Measurements from ENCODE around the gene ZSWIM5.
A peak's percentile ranks its signal among the peaks of the same experiment; 100 is the strongest.

The ZSWIM5 gene

GRCh38 chr1:45211076-45211475 lies 4.7 kb upstream of the ZSWIM5 start:
- no peak overlapping the region for H4K5ac ChIP-seq (ENCODE audit: low read length)
- no peak overlapping the region for H3K18ac ChIP-seq (ENCODE audit: low read length)
- no peak for DNase-seq
- H4K8ac ChIP-seq (ENCODE audit: low read depth, low read length): no peak overlapping the region
- no peaks in the 10 kb centered on the region for H3K36me3 ChIP-seq (ENCODE audit: control insufficient read depth, insufficient read depth, low read length)
- H3K4ac ChIP-seq (ENCODE audit: low read depth, low read length): no peak overlapping the region
- no peak overlapping the region for H3K9ac ChIP-seq (ENCODE audit: low read length)
- no peaks in the 10 kb centered on the region for H3K79me2 ChIP-seq (ENCODE audit: control insufficient read depth, insufficient read depth, low read length)
- no peak overlapping the region for H2BK120ac ChIP-seq (ENCODE audit: low read depth, low read length)
- no CpG with 5 or more reads among the region's 3 CpGs for WGBS (ENCODE audit: extremely low coverage, insufficient coverage, low lambda C conversion rate)
- no peak overlapping the region for H3K27ac ChIP-seq (ENCODE audit: low read depth, low read length)
- H3K4me2 ChIP-seq (ENCODE audit: low read length): no peak overlapping the region
- H3K27me3 ChIP-seq (ENCODE audit: insufficient read depth, low read length, poor library complexity): no peaks in the 10 kb centered on the region
- H3K56ac ChIP-seq (ENCODE audit: low read length): no peak overlapping the region
- H3K4me3 ChIP-seq (ENCODE audit: low read length): no peak overlapping the region
- H2AK5ac ChIP-seq (ENCODE audit: low read length): no peak overlapping the region
- no peak overlapping the region for H3K23ac ChIP-seq (ENCODE audit: low read length)
- no peak overlapping the region for H2BK15ac ChIP-seq (replicated peaks; ENCODE audit: low read depth)
- H3K79me1 ChIP-seq (ENCODE audit: low read length): no peaks in the 10 kb centered on the region
- H2BK5ac ChIP-seq (ENCODE audit: low read length): no peak overlapping the region
- no peaks in the 10 kb centered on the region for H3K4me1 ChIP-seq (ENCODE audit: control insufficient read depth, low read depth, low read length)

DNA sequence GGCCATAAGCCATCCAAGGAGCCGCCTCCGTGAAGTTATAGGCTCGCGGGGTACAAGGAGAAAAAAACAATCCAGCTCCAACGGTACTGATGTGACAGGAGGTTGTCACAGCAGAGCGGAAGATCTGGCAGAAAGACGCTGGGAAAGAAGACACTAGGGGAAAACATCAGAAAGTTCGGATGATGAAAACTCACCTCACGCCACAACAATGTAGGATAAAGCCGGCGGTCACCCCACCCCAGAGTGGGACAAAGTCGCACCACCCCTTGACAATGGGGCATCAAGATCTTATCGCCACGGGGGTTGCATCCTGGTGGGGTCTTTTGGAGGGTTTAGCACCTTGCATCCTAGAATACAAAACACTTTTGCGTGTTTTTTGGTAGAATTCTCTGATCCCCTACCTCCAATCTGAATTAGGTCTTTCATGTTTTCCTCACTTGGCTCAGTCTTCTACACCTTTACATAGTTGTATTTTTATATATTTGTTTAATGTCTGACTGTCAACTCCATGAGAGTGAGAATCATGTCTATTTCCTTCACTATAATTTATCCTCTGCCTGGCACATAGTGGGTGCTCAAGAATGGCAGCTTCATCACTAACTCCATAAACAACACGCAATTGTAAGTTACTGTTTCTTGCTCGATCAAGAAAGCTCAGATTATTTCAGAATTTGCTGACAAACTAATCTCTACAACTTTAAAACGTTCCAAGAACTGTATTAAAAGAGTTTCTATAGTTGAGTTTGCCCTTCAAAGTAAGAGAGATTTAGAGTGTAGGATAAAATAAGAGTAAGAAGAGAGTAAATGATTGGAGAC lies 611 bp upstream of the ZSWIM5 start:
- Histone ChIP-seq H2AK5ac (ENCODE audit: low read length) (no peak overlapping the region), H3K4me3 (ENCODE audit: low read length) (peak overlapping the region; percentile 41), H3K27me3 (ENCODE audit: insufficient read depth, low read length, poor library complexity) (no peaks in the 10 kb centered on the region), H3K18ac (ENCODE audit: low read length) (no peak overlapping the region), H4K8ac (ENCODE audit: low read depth, low read length) (no peak overlapping the region), H3K23ac (ENCODE audit: low read length) (no peak overlapping the region), H3K79me1 (ENCODE audit: low read length) (no peaks in the 10 kb centered on the region), H3K79me2 (ENCODE audit: control insufficient read depth, insufficient read depth, low read length) (no peaks in the 10 kb centered on the region), H2BK120ac (ENCODE audit: low read depth, low read length) (no peak overlapping the region), H3K4me2 (ENCODE audit: low read length) (peak overlapping the region; percentile 70), H3K9ac (ENCODE audit: low read length) (peak overlapping the region; percentile 58), H2BK5ac (ENCODE audit: low read length) (no peak overlapping the region), H3K56ac (ENCODE audit: low read length) (peak overlapping the region; percentile 95), H3K4me1 (ENCODE audit: control insufficient read depth, low read depth, low read length) (no peaks in the 10 kb centered on the region), H3K4ac (ENCODE audit: low read depth, low read length) (no peak overlapping the region), H3K27ac (ENCODE audit: low read depth, low read length) (peak overlapping the region; percentile 23), H4K5ac (ENCODE audit: low read length) (no peak overlapping the region), H2BK15ac (replicated peaks; ENCODE audit: low read depth) (no peak overlapping the region), H3K36me3 (ENCODE audit: control insufficient read depth, insufficient read depth, low read length) (no peaks in the 10 kb centered on the region)
- DNase-seq: no peak
- WGBS (ENCODE audit: extremely low coverage, insufficient coverage, low lambda C conversion rate): no CpG with 5 or more reads among the region's 18 CpGs

DNA sequence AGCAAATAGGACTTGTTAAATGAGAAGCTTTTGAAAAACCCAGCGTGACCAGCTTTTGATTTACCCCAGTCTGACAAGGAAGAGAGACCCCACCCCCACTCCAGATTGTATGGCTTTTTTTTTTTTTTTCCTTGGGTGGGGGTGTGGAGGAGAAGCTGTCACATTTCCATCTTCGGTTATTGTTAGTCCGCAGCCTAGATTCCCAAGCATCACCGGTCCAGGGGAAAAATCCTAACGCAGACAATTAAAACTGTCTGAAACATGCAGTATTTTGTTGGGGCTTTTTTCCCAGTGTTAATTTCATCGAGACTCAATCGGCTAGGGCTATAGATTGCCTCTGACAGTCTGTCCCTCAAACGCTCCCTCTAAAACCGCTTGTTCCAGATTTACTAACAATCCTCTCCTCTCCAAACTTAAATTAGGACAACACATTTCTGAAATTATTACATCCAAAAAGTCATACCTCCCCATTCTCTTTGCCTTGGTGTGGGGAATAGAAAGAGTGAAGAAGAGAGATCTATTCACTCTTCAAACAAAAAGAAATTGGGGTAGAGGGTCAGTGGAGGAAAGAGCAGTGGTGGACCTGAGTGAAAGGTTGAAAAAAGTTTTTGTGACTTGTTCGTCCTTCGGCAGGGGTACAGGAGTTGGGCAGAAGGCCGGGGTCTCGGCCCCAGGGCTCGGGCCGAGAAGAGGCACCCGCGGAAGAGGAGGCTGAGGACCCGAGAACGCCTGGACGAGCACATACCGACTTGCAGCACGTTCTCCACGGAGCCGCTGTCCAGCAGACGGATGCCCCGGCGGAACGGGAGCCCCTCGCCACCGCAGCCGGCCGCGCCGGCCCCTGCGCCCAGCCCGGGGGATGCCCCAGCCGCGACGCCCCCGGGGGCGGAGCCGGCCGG lies 1.1 kb downstream of the ZSWIM5 start:
- Histone ChIP-seq H3K27ac (ENCODE audit: low read depth, low read length) (peak overlapping the region; percentile 39), H2BK5ac (ENCODE audit: low read length) (no peak overlapping the region), H3K4me2 (ENCODE audit: low read length) (peak overlapping the region; percentile 80), H3K36me3 (ENCODE audit: control insufficient read depth, insufficient read depth, low read length) (no peaks in the 10 kb centered on the region), H3K79me1 (ENCODE audit: low read length) (no peaks in the 10 kb centered on the region), H4K8ac (ENCODE audit: low read depth, low read length) (no peak overlapping the region), H3K4me1 (ENCODE audit: control insufficient read depth, low read depth, low read length) (no peaks in the 10 kb centered on the region), H3K27me3 (ENCODE audit: insufficient read depth, low read length, poor library complexity) (no peaks in the 10 kb centered on the region), H3K4ac (ENCODE audit: low read depth, low read length) (no peak overlapping the region), H2AK5ac (ENCODE audit: low read length) (no peak overlapping the region), H2BK120ac (ENCODE audit: low read depth, low read length) (no peak overlapping the region), H3K56ac (ENCODE audit: low read length) (peak overlapping the region; percentile 83), H3K9ac (ENCODE audit: low read length) (peak overlapping the region; percentile 73), H3K79me2 (ENCODE audit: control insufficient read depth, insufficient read depth, low read length) (no peaks in the 10 kb centered on the region), H3K18ac (ENCODE audit: low read length) (no peak overlapping the region), H3K23ac (ENCODE audit: low read length) (no peak overlapping the region), H3K4me3 (ENCODE audit: low read length) (peak overlapping the region; percentile 43), H2BK15ac (replicated peaks; ENCODE audit: low read depth) (no peak overlapping the region), H4K5ac (ENCODE audit: low read length) (no peak overlapping the region)
- no CpG with 5 or more reads among the region's 43 CpGs for WGBS (ENCODE audit: extremely low coverage, insufficient coverage, low lambda C conversion rate)
- DNase-seq: peak; percentile 65

- no peaks in the 10 kb centered on the region for H3K79me1 ChIP-seq (ENCODE audit: low read length)
- H3K27ac ChIP-seq (ENCODE audit: low read depth, low read length): no peak overlapping the region
- H3K23ac ChIP-seq (ENCODE audit: low read length): no peak overlapping the region
- H3K56ac ChIP-seq (ENCODE audit: low read length): no peak overlapping the region
- H2BK5ac ChIP-seq (ENCODE audit: low read length): no peak overlapping the region
- no peaks in the 10 kb centered on the region for H3K79me2 ChIP-seq (ENCODE audit: control insufficient read depth, insufficient read depth, low read length)
- no peak overlapping the region for H2BK15ac ChIP-seq (replicated peaks; ENCODE audit: low read depth)
- WGBS (ENCODE audit: extremely low coverage, insufficient coverage, low lambda C conversion rate): no CpG with 5 or more reads among the region's 3 CpGs
- H3K4ac ChIP-seq (ENCODE audit: low read depth, low read length): no peak overlapping the region
- no peak overlapping the region for H2AK5ac ChIP-seq (ENCODE audit: low read length)
- no peak overlapping the region for H3K4me3 ChIP-seq (ENCODE audit: low read length)
- no peak overlapping the region for H3K18ac ChIP-seq (ENCODE audit: low read length)
- H2BK120ac ChIP-seq (ENCODE audit: low read depth, low read length): no peak overlapping the region
- H3K9ac ChIP-seq (ENCODE audit: low read length): no peak overlapping the region
- no peaks in the 10 kb centered on the region for H3K4me1 ChIP-seq (ENCODE audit: control insufficient read depth, low read depth, low read length)
- DNase-seq: peak; percentile 89
- no peaks in the 10 kb centered on the region for H3K27me3 ChIP-seq (ENCODE audit: insufficient read depth, low read length, poor library complexity)
- H4K5ac ChIP-seq (ENCODE audit: low read length): no peak overlapping the region
- H3K36me3 ChIP-seq (ENCODE audit: control insufficient read depth, insufficient read depth, low read length): no peaks in the 10 kb centered on the region
- H4K8ac ChIP-seq (ENCODE audit: low read depth, low read length): no peak overlapping the region
- H3K4me2 ChIP-seq (ENCODE audit: low read length): no peak overlapping the region
These were observed 5.4 kb downstream of the ZSWIM5 start for GRCh38 chr1:45200906-45201500.

DNA sequence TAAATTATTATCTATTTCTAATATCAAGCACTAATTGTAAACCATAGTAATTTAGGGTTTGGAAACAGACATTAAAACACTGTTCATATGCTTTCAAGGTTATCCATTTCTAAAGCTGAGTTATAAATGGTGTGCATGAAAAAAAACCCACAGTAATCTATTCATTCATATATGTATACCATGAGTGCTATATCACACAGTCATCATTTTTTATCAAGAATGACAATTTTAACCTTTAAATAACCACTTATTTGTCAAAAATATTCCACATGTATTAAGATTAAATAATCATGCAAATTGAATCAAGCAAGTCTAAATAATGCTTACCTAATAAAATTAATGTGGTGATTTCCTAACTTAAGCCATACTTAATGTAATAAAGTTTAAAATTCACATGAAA lies 6.0 kb downstream of the ZSWIM5 start:
- Histone ChIP-seq H3K79me2 (ENCODE audit: control insufficient read depth, insufficient read depth, low read length) (no peaks in the 10 kb centered on the region), H3K23ac (ENCODE audit: low read length) (no peak overlapping the region), H2BK15ac (replicated peaks; ENCODE audit: low read depth) (no peak overlapping the region), H3K79me1 (ENCODE audit: low read length) (no peaks in the 10 kb centered on the region), H3K4me3 (ENCODE audit: low read length) (no peak overlapping the region), H3K4me2 (ENCODE audit: low read length) (no peak overlapping the region), H3K27me3 (ENCODE audit: insufficient read depth, low read length, poor library complexity) (no peaks in the 10 kb centered on the region), H2BK120ac (ENCODE audit: low read depth, low read length) (no peak overlapping the region), H2AK5ac (ENCODE audit: low read length) (no peak overlapping the region), H3K56ac (ENCODE audit: low read length) (no peak overlapping the region), H3K4me1 (ENCODE audit: control insufficient read depth, low read depth, low read length) (no peaks in the 10 kb centered on the region), H3K18ac (ENCODE audit: low read length) (no peak overlapping the region), H3K4ac (ENCODE audit: low read depth, low read length) (no peak overlapping the region), H3K9ac (ENCODE audit: low read length) (no peak overlapping the region), H3K27ac (ENCODE audit: low read depth, low read length) (no peak overlapping the region), H4K5ac (ENCODE audit: low read length) (no peak overlapping the region), H4K8ac (ENCODE audit: low read depth, low read length) (no peak overlapping the region), H2BK5ac (ENCODE audit: low read length) (no peak overlapping the region), H3K36me3 (ENCODE audit: control insufficient read depth, insufficient read depth, low read length) (no peaks in the 10 kb centered on the region)
- DNase-seq: no peak
